Neural cell (in vitro differentiated cells): ENCODE results near the gene TBXA2R.

Experiments used
- EP300 ChIP-seq: fragments of 450-650 bp; conservative IDR thresholded peaks from 2 replicates; pipeline ENCODE4 v1.6.1; 2014; ENCODE audit warnings: antibody characterized with exemption, mild to moderate bottlenecking, moderate library complexity; ENCODE audit not compliant: poor library complexity, severe bottlenecking
- EZH2 ChIP-seq: fragments of 200-600, 300-800 bp; shearing (Covaris generic), sonication (generic); IDR thresholded peaks from 2 replicates; pipeline ENCODE4 v1.6.1; 2014; ENCODE audit warnings: antibody characterized with exemption, low read length, borderline replicate concordance, mild to moderate bottlenecking; ENCODE audit not compliant: insufficient read depth, poor library complexity, severe bottlenecking
- POLR2AphosphoS5 ChIP-seq: IDR thresholded peaks from 2 replicates; pipeline ENCODE4 v1.6.1; 2012
- RAD21 ChIP-seq: fragments of 450-650 bp; conservative IDR thresholded peaks from 2 replicates; pipeline ENCODE4 v1.6.1; 2014; ENCODE audit warnings: antibody characterized with exemption, mild to moderate bottlenecking, moderate library complexity
- SMC3 ChIP-seq: fragments of 450-650 bp; conservative IDR thresholded peaks from 2 replicates; pipeline ENCODE4 v1.6.1; 2014; ENCODE audit warnings: antibody characterized with exemption, mild to moderate bottlenecking, moderate library complexity; ENCODE audit not compliant: poor library complexity
- TAF1 ChIP-seq: IDR thresholded peaks from 2 replicates; pipeline ENCODE4 v1.6.1; 2012; ENCODE audit warnings: low read depth
- TF ChIP-seq, protein P1 (sequence below): fragments of 450-650 bp; IDR thresholded peaks from 2 replicates; pipeline ENCODE4 v1.5.1; 2014; ENCODE audit warnings: antibody characterized with exemption, mild to moderate bottlenecking, moderate library complexity; ENCODE audit not compliant: poor library complexity, severe bottlenecking
- TF ChIP-seq, protein P2 (sequence below): IDR thresholded peaks from 2 replicates; pipeline ENCODE4 v1.6.1; 2012; ENCODE audit warnings: borderline replicate concordance

DNA sequence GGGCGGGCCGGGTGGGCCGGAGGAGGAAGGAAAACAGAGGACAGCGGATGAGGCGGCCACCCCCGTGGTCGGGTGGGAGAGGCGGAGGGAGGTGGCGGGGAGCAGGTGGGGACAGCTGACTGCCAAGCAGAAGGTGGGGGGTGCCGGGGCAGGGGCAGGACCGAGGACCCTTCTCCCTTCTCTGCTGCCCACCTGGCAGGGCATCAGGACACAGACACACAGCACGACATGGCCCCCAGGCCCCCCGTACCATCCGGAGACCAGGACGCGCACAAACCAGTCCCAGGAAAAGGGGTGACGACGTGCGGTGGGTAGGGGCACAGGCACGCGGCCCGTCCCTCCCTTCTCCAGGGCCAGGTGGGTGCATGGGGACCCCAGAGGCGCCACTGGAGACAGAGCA, 30.9 kb upstream of the TBXA2R start:
- TF ChIP-seq, protein P1, sequence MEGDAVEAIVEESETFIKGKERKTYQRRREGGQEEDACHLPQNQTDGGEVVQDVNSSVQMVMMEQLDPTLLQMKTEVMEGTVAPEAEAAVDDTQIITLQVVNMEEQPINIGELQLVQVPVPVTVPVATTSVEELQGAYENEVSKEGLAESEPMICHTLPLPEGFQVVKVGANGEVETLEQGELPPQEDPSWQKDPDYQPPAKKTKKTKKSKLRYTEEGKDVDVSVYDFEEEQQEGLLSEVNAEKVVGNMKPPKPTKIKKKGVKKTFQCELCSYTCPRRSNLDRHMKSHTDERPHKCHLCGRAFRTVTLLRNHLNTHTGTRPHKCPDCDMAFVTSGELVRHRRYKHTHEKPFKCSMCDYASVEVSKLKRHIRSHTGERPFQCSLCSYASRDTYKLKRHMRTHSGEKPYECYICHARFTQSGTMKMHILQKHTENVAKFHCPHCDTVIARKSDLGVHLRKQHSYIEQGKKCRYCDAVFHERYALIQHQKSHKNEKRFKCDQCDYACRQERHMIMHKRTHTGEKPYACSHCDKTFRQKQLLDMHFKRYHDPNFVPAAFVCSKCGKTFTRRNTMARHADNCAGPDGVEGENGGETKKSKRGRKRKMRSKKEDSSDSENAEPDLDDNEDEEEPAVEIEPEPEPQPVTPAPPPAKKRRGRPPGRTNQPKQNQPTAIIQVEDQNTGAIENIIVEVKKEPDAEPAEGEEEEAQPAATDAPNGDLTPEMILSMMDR, result no peak
- no peak for TF ChIP-seq EZH2
- TF ChIP-seq RAD21, result no peak
- no peak for TF ChIP-seq TAF1
- no peak for TF ChIP-seq SMC3
- TF ChIP-seq POLR2AphosphoS5, result no peak
- no peak for TF ChIP-seq EP300
- TF ChIP-seq, protein P2, sequence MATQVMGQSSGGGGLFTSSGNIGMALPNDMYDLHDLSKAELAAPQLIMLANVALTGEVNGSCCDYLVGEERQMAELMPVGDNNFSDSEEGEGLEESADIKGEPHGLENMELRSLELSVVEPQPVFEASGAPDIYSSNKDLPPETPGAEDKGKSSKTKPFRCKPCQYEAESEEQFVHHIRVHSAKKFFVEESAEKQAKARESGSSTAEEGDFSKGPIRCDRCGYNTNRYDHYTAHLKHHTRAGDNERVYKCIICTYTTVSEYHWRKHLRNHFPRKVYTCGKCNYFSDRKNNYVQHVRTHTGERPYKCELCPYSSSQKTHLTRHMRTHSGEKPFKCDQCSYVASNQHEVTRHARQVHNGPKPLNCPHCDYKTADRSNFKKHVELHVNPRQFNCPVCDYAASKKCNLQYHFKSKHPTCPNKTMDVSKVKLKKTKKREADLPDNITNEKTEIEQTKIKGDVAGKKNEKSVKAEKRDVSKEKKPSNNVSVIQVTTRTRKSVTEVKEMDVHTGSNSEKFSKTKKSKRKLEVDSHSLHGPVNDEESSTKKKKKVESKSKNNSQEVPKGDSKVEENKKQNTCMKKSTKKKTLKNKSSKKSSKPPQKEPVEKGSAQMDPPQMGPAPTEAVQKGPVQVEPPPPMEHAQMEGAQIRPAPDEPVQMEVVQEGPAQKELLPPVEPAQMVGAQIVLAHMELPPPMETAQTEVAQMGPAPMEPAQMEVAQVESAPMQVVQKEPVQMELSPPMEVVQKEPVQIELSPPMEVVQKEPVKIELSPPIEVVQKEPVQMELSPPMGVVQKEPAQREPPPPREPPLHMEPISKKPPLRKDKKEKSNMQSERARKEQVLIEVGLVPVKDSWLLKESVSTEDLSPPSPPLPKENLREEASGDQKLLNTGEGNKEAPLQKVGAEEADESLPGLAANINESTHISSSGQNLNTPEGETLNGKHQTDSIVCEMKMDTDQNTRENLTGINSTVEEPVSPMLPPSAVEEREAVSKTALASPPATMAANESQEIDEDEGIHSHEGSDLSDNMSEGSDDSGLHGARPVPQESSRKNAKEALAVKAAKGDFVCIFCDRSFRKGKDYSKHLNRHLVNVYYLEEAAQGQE, result no peak
